Iris pigment epithelial cell (primary cell): ENCODE data around the gene AQP12A.
A peak's percentile ranks its signal among the peaks of the same experiment; 100 is the strongest.
"Not testable (repeated sequence)": the region's sequence is repeated elsewhere in the genome, so short reads cannot be mapped to it uniquely, and the experiment has no call there.

Experiments
- DNase-seq: peaks from one replicate; pipeline ENCODE4 v3.0.0-alpha.2; 2011; ENCODE audit warnings: low read depth

The AQP12A gene, protein sequence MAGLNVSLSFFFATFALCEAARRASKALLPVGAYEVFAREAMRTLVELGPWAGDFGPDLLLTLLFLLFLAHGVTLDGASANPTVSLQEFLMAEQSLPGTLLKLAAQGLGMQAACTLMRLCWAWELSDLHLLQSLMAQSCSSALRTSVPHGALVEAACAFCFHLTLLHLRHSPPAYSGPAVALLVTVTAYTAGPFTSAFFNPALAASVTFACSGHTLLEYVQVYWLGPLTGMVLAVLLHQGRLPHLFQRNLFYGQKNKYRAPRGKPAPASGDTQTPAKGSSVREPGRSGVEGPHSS

DNA sequence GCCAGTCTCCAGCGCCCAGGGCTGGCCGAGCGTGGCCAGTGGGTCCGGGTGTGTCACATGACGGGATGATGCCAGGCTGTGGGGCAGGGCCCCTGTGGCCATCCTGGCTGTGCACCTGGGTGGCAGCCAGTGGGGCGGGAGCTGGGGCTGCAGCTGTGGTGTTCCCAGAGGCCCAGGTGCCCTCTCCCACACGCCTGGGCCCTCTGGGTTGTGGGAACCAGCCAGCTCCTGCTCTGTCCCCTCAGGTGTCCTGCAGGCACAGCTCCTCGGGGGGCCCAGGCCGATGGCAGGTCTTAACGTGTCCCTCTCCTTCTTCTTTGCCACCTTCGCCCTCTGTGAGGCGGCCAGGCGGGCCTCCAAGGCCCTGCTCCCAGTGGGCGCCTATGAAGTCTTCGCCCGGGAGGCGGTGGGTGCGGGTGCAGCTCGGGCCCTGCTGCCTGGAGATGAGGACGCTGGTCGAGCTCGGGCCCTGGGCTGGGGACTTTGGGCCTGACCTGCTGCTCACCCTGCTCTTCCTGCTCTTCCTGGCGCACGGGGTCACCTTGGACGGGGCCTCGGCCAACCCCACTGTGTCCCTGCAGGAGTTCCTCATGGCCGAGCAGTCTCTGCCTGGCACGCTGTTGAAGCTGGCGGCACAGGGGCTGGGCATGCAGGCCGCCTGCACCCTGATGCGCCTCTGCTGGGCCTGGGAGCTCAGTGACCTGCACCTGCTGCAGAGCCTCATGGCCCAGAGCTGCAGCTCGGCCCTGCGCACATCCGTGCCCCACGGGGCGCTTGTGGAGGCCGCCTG is at the start of gene AQP12A:
AQP12A (plus strand) TSS at position 236 of the 790 bp plus-strand sequence; CDS start at position 284, 48 bp downstream.
- DNase-seq = not testable (repeated sequence)

DNA sequence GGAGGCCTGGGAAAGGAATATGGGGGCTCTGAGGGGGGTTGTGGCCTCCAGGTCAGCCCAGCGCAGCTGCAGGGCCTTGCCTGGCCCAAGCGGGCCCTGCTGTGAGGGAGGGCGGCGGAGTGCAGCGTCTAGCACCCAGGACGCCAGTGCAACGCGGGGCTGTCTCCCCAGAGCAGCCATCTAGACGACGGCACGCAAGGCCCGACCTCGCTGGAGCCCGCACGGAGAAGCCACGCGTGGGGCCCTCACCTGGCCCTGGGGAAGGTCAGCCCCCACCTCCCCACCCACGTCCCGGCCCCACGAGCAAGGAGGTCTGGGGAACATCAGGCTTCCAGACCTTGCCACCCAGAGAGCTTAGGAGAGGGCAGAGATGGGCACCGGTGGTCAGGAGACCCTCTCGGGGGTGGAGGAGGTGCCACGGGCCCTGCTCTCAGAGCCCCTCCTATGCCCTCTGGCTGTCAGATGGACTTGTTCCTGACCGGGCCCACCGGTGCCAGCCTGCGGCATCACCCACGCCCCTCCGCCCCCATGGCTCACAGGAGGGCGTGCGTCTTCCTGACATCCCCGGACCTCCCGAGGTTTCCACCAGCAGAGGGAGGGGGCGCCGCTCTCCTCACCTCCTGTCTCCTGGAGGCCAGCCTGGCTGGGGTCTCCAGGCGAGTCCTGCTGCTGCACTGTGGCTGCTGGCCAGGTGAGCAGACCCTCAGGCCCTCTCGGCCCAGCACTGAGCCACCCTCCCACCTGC is 49.4 kb upstream of the AQP12A start:
- DNase-seq = no peak

DNA sequence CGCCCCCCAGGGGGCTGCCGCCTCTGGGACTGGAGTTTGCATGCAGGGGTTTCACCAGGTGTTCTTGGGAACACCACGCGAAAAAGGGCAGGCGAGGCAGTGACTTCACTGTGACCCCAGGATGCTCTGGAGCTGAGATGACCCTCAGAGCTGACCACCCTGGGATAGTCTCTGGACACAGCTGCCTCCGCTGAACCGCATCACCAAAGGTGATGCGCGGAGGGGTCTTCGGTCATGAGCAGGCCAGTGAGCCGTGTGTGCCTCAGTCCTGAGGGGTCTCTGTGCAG is 48.9 kb upstream of the AQP12A start:
- DNase-seq = no peak

DNA sequence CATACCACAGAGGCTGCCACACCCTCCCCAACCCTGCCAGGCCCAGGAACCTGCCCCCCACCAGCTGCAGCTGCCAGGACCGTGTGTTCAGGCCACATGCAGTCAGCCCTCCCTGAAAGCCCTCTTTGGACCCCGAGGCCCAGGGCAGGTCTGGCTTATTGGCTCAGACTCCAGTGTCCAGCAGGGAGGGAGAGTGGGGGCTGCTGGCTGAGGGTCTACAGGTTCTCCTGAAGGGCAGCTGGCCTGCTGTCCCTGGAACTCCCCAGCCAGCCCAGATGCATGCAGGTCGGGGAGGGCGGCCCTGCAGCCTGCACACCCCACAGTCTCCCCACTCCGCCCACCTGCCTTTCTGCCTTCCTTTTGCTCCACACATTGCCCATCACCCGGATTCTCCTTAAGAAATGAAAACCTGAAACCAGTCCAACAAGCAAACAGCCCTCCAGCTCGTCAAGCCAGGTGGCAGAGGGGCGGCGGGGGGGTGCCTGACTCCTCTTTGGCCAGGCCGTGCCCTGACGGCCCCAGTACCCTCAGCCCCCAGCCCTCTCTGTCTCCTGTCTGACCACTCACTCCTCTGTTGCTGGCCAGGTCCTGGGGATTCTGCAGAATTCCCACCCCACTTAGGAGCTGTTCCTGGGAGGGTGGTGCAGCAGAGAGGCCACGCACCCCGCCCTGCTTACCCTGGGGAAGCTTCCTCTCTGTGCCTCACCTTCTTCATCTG is 48.4 kb upstream of the AQP12A start:
- DNase-seq = no peak

DNA sequence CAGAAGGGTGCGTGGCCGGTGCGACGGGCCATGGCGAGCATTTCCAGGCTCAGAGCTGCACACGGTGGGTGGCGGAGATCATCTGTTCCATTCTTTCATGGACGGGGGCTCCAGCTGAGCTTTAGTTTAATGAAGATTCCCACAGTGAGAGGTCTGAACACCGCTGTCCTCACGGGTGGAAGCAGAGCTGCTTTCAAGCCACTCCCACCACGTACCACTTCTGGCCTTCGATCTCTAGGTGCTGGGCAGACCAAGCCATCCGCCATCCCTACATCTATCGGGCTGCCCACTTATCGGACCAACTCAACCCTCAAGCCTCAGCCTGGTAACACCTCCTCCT is 47.9 kb upstream of the AQP12A start:
- no peak for DNase-seq

DNA sequence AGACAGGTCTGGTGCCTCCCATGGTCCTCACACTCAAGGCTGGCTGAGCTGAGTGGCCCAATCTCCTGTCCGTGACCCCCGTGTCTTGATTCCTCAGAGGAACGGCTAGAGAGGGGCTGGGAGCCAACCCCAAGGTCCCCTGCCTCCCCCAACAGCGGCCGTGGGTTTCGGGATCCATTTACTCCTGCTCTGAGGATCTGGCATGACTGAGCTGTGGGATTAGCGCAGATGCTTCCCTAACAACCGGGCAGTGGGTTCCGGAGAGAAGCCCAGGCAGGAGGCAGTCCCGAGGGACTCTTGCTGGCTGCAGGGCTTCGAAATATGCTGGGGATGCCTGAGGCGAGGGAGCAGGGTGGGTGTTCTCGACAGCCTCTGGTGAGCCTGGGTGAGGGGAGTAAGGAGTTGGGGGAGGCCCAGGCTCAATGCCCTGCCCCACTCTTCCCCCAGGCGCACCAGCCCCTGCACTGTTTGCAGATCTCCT is 47.5 kb upstream of the AQP12A start:
- no peak for DNase-seq

DNA sequence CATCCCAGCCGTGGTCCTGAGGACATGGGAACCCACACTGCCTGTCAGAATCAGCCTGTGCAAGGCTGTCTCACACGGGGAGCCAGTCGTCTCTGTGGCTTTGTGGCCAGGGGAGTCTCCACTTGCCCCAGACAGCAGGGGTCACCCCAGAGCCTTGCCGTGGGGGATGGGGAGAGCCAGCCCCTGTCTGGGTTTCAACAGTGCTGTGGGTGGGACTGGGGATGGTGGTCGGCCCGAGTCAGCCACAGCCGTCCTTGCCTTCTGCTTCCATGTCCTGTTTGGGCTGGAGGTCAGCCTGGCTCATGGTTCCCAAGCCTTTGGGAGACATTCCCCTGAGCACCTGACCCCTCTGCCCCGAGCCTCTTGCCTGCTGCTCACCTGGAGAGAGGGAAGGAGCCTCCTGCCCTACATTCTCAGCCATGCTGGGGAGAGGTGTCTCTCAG is 46.8 kb upstream of the AQP12A start:
- DNase-seq = no peak

DNA sequence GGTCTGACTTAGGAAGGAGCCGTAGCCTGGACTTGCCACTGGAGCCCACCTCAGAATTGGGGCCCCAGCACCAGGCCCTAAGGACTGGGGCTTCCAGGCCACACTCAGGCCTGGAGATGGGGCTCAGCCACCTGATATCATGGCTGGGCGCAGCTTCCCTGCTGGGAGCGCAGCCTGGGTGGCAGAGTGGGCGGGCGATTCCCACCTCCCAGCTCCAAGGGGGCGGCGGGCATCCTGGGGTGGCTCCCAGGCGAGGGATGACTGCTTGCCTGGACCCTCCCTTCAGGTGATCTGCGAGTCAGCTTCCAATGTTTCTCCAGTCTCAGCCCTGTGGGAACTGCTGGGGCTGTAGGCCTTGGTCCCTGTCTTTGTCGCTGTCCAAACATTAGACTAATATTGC is 46.3 kb upstream of the AQP12A start:
- DNase-seq = no peak

DNA sequence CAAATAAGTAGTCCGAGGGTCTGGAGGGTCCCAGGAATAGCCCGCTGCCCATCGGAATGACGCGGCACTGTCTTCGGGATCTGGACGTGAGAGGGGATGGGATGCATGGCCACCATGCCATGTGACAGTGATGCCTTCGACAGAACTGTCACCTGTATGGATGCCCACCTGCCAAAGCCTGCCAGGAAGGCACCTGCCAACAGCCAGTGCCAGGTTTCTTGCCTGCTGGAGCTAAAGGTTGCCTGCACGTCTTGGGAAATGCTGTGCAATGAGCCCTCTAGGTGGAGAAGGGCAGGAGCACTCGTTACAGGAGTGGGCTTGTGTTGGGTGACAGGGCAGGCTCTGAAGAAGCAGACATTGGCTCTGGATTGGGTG is 45.9 kb upstream of the AQP12A start:
- DNase-seq = no peak

DNA sequence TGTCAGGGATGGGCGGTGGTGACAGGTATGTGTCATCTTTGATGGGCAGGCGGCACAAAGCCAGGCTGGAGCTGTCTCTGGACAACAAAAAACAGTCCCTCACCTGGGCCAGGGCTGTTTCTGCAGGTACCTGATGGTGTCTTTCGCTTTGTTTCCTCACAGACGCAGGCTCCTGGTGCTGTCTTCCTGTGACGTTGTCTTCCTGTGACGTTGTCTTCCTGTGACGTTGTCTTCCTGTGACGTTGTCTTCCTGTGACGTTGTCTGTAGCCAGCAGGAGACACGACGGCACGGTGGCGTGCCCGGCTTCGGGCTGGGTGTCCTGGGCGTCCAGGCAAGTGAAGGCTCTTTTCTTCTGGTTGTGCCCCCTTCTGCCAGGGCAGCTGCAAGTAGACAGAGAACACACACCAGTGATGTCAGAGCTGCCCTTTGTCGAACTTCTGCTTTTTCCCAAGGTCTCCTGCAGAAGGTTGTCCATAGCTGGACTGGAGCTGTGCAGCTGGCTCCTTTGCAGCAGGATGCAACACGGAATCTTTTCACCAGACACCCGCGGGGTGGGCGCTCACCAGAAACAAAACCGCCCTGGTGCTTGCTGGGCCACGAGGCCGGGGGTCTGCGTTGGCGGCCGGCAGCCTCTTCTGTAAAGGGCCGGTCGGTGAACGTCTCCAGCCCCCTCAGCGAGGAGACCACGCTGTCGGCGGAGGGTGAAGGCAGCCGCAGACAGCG is 45.3 kb upstream of the AQP12A start:
- DNase-seq = no peak

DNA sequence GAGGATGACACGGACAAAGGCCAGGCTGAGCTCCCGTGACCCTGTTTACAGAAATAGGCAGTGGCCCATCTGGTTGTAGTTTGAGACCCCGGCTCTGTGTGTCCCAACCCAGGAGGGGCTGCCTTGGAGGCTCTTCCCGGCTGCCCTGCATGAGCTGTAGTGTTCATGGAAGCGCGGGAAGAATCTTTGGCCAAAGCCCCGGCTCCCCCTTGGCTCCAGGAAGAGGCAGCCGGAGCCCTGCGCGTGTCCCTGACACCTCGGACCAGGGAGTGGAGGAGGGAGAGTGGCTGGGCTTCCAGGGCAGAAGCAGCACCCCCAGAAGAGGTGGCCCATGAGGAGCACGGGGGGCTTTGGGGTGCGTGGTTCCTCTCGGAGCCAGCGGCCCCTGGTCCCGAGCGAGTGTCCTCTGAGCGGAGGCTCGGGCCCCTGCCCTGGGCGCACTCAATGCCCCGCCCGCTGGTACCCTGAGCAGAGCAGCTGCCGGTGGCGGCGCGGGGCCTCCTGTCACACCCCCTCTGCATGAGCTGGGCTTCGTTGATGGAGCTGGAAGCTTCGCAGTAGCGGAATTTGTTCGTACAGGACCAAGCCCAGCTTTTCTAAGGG is 44.7 kb upstream of the AQP12A start:
- DNase-seq = no peak

DNA sequence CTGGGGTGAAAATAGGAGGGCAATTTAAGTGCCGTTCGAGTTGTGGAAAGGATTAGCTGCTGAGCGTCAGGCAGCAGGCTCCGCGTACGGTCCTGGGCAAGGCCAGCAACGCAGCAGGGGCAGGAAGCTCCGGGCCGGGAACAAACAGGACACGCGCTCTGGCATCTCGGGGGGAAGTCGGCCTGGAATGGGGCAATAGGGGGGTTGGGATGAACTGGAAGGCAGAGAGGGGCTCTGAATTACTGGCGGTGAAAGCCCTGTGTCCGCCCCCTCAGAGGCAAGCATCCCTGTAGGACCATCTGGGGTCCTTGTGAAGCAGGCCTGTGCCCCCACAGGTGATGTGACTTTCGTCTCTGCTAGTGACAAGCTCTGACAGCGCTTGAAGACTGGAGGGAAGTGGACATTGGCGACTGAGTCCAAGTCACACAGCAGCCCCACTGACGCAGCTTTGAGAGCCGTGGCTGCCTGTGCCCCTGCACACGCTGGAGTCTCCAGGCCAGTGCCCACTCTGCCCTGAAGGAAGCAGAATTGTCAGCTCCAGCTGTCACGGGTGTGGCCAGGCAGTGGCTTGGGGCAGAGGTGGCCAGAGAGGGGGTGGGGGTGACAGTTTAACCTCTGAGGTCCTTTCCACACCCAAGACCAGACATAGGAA is 44.0 kb upstream of the AQP12A start:
- no peak for DNase-seq

DNA sequence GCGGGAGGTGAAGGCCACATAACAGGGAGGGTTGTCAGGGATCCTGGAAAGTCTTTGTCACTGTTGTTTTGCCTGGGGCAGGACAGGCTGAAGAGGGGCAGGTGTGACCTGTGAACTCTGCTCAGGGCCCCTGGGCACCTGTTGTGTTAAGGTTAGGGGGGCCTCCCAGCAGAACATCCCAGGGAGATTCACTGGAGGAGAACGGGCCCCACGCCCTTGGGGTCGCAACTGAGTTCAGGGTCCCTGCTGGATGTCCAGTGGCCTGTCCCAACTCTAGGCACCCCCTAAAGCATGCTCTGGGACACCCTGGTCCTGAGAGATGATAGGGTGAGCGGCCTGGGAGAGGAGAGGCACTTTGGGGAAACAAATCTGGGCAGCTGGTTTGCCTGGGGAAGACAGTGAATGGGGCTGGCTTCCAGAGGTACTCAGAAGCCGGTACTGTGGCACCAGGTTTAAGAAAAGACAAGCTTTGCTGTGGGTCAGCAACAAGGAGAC is 43.5 kb upstream of the AQP12A start:
- no peak for DNase-seq

DNA sequence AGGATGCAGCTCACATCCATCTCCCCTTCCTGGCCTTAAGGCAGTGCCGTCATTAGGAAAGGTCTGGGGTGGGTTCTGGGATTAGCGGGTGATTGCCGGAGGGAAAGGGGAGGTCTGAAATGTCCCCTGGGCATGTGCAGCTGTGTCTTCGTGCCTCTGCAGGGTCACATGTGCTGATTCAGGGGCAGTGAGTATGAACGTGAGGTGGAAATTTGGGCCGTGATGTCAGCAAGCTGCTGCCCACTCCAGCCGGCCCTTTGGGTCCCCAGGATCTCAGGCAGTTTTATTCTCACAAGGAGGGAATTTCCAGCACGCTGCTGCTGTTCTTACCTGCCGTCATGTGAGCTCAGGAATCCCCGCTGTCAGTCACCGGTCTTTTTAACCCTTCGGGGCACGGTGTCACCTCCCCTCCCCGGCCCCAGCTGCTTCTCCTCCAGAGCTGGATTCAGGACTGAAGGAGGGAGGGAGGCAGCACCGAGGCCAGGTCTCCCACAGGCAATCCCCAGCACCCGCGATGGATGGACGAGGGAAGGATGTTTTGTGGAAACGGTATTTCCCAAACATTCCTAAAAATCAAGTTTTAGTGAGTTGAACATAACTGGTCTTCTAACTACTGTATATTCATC is 42.9 kb upstream of the AQP12A start:
- DNase-seq = no peak

DNA sequence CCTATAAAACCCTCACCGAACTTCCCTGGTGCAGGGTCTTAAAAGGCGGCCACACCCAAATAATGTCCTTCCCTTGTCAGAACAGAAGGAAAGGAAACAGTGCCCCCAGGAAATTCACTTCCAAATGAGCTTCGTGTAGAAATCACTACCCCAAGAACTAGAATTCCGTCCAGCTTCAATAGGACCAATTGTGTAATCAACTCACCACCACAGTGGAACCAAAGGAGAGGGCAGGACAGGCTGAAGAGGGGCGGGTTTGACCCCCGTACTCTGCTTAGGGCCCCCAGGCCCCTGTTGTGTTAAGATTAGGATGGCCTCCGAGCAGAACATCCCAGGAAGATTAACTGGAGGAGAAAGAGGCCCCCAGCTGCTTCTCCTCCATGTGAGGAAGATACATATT is 42.3 kb upstream of the AQP12A start:
- no peak for DNase-seq

DNA sequence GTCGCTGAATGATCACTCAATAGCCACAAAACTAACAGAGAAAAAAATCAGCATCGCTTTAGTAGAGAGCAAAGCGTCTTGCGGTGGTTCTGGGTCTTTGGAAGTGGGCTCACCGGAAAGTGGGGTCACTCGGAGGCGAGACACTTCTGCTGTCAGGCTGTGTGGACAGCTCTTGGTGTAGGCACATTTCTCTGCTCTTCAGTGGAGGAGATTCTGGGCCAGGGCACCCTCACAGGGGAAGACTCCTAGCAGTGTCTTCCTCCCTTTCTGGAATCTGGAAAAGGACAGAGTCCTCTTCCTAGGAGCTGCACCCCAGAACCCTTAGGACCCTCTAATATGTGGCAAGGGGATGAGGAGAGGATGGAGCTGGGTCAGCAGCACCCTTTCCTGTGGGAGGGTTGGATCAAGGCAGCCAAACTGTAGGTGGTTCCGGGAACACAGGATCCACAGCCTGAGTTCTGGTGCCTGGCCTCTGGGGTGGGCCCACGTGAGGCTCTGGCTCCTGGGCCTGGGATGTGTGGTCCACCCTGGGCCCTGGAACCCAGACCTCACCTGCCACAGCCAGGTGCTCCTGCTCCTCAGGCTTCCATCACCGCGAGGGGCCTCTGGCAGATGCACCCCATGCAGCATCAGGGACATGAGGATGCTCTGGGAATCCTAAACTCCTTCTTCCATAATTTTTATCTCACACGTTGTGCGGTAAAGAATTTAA is 41.3 kb upstream of the AQP12A start:
- DNase-seq = no peak

DNA sequence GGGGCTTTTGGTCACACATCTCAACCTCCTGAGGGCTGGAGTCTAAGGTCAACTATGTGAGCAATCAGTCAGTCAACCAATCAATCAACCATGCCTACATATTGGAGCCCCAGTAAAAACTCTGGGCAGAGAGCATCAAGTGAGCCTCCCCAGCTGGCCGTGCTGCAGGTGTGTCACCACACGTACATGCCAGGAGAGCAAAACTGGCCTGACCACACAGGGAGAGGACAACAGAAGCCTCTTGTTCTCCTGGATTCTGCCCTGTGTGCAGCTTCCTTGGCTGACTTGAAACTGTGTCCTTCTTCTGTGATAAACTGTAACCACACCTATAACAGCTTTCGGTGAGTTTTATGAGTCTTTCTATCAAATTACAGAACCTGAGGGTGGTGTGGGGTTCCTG is 40.5 kb upstream of the AQP12A start:
- no peak for DNase-seq

DNA sequence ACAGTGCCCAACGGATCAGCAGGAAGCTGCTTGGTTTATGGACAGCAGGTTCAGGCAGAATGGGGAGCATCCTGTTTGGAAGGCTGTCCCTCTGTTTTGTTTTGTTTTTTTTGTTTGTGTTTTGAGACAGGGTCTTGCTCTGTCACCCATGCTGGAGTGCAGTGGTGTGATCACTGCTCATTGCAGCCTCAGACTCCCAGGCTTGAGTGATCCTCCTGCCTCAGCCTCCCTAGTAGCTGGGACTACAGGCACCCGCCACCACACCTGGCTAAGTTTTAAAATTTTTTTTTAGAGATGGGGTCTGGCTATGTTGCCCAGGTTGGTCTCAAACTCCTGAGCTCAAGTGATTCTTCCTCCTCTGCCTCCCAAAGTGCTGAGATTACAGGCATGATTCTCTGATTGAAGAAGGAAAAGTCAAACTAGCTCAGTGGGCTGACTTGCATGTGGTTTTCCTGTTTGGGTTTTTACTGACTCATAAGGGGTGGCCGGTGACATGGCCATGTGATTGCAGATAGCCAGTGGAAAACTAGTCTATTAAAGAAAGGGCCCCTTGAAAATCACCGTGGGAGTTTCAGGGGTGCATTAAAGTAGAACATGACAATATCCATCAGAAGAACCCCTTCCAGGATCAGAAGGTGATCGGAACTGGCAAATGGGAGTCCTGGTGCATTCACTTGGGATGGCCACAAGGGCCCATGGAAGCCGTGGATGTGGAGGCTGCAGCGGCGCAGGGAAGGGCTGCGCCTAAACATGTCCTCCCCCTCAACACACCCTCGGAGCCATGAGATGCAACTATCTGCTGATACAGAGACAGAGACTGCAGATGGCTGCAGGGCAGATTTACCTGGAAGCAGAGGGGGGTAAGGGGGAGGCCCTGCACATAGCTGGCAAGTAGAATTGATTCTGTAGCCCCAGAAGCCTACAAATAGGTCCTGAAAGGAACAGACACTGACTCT is 35.5 kb upstream of the AQP12A start:
- peak; percentile 65 for DNase-seq
